Testis (tissue), 3 donors: ENCODE measurements around the gene HIPK4. TPM values are rescaled to one million over a fixed set of nuclear protein-coding genes. Genes with fewer than 3 reads are reported as not detected.

ENCODE experiments used
- DNase-seq: peaks from one replicate; pipeline ENCODE4 v3.0.0-alpha.2; 2019
- H3K27ac ChIP-seq, 2 donors: fragments of 200-600 bp; sonication (generic); one replicate each; pipeline ENCODE4 v1.5.1; 2019
- H3K27me3 ChIP-seq: fragments of 200-600 bp; sonication (generic); one replicate; pipeline ENCODE4 v1.5.1; 2019
- H3K36me3 ChIP-seq: fragments of 200-600 bp; sonication (generic); one replicate; pipeline ENCODE4 v1.5.1; 2017; ENCODE audit warnings: low read depth; ENCODE audit errors: missing control alignments
- H3K4me1 ChIP-seq: fragments of 200-600 bp; sonication (generic); one replicate; pipeline ENCODE4 v1.5.1; 2019
- H3K4me3 ChIP-seq, 2 donors: fragments of 200-600 bp; sonication (generic); one replicate each; pipeline ENCODE4 v1.5.1; 2017 to 2019
- H3K9me3 ChIP-seq: fragments of 200-600 bp; sonication (generic); one replicate; pipeline ENCODE4 v1.5.1; 2017
- CTCF ChIP-seq, 3 experiments: fragments of 450-650 bp in 2 of 3; fragments of 200-600 bp in 1 of 3; sonication (generic) in 1 of 3; IDR thresholded peaks; one replicate each; pipeline ENCODE4 v1.5.1; 2016 to 2019; ENCODE audit warnings: antibody characterized with exemption in 3 of 3, mild to moderate bottlenecking in 2 of 3, moderate library complexity in 1 of 3
- POLR2A ChIP-seq: fragments of 450-650 bp; IDR thresholded peaks from one replicate; pipeline ENCODE4 v1.6.1; 2017; ENCODE audit warnings: antibody characterized with exemption, mild to moderate bottlenecking, moderate library complexity
- WGBS, 2 donors: methylation state at CpG; one replicate each; pipeline ENCODE4 v1.1.5; 2018; 5-methylcytosine and 5-hydroxymethylcytosine counted together
- intact Hi-C: fragments of 100-400 bp; cut with DNase I; formaldehyde crosslinking; loops from one replicate; pipeline ENCODE4 v1.15.1; 2023; ENCODE audit warnings: low total_unique reads
- polyA plus RNA-seq: library from polyadenylated mRNA; stranded (reverse); fragments of 350-450 nt; fragmentation: Illumina TruSeq; extraction: RNeasy Lipid Tissue Mini Kit (QIAGEN cat#74804); gene quantifications from one replicate; pipeline ENCODE4 v1.2.3, GENCODE V29; 2014; ENCODE audit warnings: low read depth, low replicate concordance; ENCODE audit not compliant: insufficient read depth
- total RNA-seq, 2 donors: library from RNA; depleted of rRNA; stranded (reverse); fragments of >200 nt; gene quantifications; one replicate each; pipeline ENCODE4 v1.2.3, GENCODE V29; 2016

The HIPK4 gene
- total and polyA plus RNA-seq, 3 donors from 2014 or later, result 13.7 to 32.8 (median 30.3) TPM

- Histone ChIP-seq H3K27ac (no peak overlapping the region), H3K27me3 (no peaks in the 10 kb centered on the region), H3K36me3 (no peaks in the 10 kb centered on the region), H3K4me3 (peak overlapping the region; percentile 13 to 46), H3K9me3 (no peaks in the 10 kb centered on the region), H3K4me1 (peaks cover 3% of the 10 kb centered on the region)
- TF ChIP-seq CTCF (IDR thresholded peaks at IDR 0.05) (no peak), POLR2A (no peak)
- intact Hi-C loops, result no loop called here
- WGBS, 2 donors, result 20 to 26% methylated on average over 22 to 28 of the region's 28 CpGs
- DNase-seq, result peak; percentile 77
Observed at GRCh38 chr19:40365613-40366401, 24.2 kb downstream of the HIPK4 start.

GRCh38 chr19:40365010-40365409, 25.0 kb downstream of the HIPK4 start:
- intact Hi-C loops, result no loop called here
- no peak for TF ChIP-seq POLR2A
- Histone ChIP-seq H3K36me3 (no peaks in the 10 kb centered on the region), H3K4me1 (peaks cover 3% of the 10 kb centered on the region), H3K27me3 (no peaks in the 10 kb centered on the region), H3K9me3 (no peaks in the 10 kb centered on the region), H3K27ac (no peak overlapping the region), H3K4me3 (peak overlapping the region in 1 of 2 donors; percentile 46)
- 35 to 43% methylated on average over 3 of the region's 3 CpGs for WGBS, 2 donors
- DNase-seq, result no peak

GRCh38 chr19:40363069-40363468, 26.9 kb downstream of the HIPK4 start:
- H3K36me3 ChIP-seq, result no peaks in the 10 kb centered on the region
- no peak overlapping the region for H3K27ac ChIP-seq
- intact Hi-C loops, result no loop called here
- no peaks in the 10 kb centered on the region for H3K9me3 ChIP-seq
- TF ChIP-seq CTCF (IDR thresholded peaks at IDR 0.05) (no peak), POLR2A (no peak)
- H3K4me3 ChIP-seq, result no peak overlapping the region
- no peaks in the 10 kb centered on the region for H3K27me3 ChIP-seq
- DNase-seq, result no peak
- H3K4me1 ChIP-seq, result peaks cover 3% of the 10 kb centered on the region
- 82% methylated on average over 5 of the region's 5 CpGs for WGBS, 2 donors

GRCh38 chr19:40362160-40362559, 27.8 kb downstream of the HIPK4 start:
- Histone ChIP-seq H3K9me3 (no peaks in the 10 kb centered on the region), H3K4me1 (peaks cover 3% of the 10 kb centered on the region), H3K36me3 (no peaks in the 10 kb centered on the region), H3K4me3 (no peak overlapping the region), H3K27me3 (no peaks in the 10 kb centered on the region), H3K27ac (no peak overlapping the region)
- 82 to 91% methylated on average over 3 of the region's 3 CpGs for WGBS, 2 donors
- no peak for DNase-seq
- intact Hi-C loops, result no loop called here
- TF ChIP-seq CTCF (IDR thresholded peaks at IDR 0.05), result no peak
- TF ChIP-seq POLR2A, result no peak

- DNase-seq, result no peak
Observed at GRCh38 chr19:40360708-40361241, 29.2 kb downstream of the HIPK4 start.

More at GRCh38 chr19:40360708-40361241, 29.2 kb downstream of the HIPK4 start:
- no peak for TF ChIP-seq CTCF (IDR thresholded peaks at IDR 0.05)
- TF ChIP-seq POLR2A, result no peak
- peaks cover under 1% of the 10 kb centered on the region for H3K4me1 ChIP-seq
- H3K4me3 ChIP-seq, result no peak overlapping the region
- H3K36me3 ChIP-seq, result no peaks in the 10 kb centered on the region
- intact Hi-C loops, result no loop called here
- H3K27me3 ChIP-seq, result no peaks in the 10 kb centered on the region
- WGBS, 2 donors, result 88 to 91% methylated on average over 12 of the region's 12 CpGs
- H3K9me3 ChIP-seq, result no peaks in the 10 kb centered on the region
- H3K27ac ChIP-seq, result no peak overlapping the region
